Right renal pelvis (tissue), 4 donors: ENCODE data around the gene SATL1. TPM values are rescaled to one million over a fixed set of nuclear protein-coding genes. Genes with fewer than 3 reads are reported as not detected.
"Not testable (repeated sequence)": the region's sequence is repeated elsewhere in the genome, so short reads cannot be mapped to it uniquely, and the experiment has no call there.

Experiments
- DNase-seq, 4 donors: peaks; one replicate each; pipeline ENCODE4 v3.0.0-alpha.2; 2013; ENCODE audit warnings: low read depth in 4 of 4, low spot score in 3 of 4, missing footprints in 1 of 4
- polyA plus RNA-seq, 4 donors: library from polyadenylated mRNA; unstranded; fragments of 120-200 nt; gene quantifications; one replicate each; pipeline ENCODE4 v1.2.1, GENCODE V29; 2013; ENCODE audit not compliant: insufficient read length in 4 of 4

SATL1 gene, protein sequence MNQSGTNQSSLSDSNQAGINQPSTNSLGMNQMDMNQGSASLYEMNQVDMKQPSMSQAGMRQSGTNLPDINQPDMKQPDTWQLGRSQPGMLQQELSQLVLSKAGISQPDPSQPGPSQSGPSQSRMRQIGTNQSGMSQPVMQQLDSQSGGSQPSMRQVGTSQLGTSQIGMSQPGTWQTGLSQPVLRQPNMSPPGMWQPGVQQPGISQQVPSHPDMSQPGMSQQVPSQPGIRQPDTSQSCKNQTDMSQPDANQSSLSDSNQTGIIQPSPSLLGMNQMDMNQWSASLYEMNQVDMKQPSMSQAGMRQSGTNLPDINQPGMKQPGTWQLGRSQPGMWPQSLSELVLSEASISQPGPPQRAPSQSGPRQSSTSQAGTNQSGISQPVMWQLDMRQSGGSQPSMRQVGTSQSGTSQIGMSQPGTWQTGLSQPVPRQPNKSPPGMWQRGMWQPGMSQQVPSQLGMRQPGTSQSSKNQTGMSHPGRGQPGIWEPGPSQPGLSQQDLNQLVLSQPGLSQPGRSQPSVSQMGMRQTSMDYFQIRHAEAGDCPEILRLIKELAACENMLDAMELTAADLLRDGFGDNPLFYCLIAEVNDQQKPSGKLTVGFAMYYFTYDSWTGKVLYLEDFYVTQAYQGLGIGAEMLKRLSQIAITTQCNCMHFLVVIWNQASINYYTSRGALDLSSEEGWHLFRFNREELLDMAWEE
- under 1 TPM; 0.40 to 0.67 (median 0.49) TPM for polyA plus RNA-seq

DNA sequence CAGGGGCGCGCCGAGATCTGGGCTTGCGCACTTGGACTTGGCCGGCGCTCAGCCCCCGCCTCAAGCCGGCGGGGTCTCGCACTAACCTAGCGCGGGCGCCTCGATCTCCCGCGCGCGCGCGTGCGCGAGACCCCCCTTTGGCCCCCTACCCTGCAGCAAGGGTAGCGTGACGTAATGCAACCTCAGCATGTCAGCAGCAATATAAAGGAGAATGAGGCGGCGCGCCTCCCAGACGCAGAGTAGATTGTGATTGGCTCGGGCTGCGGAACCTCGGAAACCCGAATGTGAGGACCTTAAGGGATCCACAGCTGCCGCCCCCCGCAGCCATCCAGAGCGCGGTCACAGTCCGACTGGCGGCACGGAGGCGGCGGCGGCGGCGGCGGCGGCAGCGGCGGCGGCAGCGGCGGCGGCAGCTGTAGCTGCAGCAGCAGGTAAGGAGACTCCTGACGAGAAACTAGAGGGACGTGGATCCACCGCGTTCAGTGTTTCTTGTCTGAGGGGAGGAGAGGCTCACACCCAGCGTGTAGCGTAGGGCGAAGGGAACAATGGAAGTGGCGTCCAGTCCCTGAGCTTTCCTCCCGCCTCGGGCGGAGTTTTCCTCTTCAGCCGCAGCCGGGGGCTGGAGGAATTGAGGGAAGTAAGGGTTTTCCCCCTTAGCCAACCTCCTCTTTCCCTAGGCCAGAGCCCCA lies at the start of gene SATL1, which contains the start of gene ZNF711:
Gene SATL1, minus strand, starts transcription at position 19 of the 689 bp plus-strand sequence. CDS start 134,811 bp downstream, outside the sequence.
Gene ZNF711, plus strand, starts transcription at position 231 of the 689 bp plus-strand sequence. CDS start 3,582 bp downstream, outside the sequence.
- peak; percentile 68 to 77 (median 75) for DNase-seq

DNA sequence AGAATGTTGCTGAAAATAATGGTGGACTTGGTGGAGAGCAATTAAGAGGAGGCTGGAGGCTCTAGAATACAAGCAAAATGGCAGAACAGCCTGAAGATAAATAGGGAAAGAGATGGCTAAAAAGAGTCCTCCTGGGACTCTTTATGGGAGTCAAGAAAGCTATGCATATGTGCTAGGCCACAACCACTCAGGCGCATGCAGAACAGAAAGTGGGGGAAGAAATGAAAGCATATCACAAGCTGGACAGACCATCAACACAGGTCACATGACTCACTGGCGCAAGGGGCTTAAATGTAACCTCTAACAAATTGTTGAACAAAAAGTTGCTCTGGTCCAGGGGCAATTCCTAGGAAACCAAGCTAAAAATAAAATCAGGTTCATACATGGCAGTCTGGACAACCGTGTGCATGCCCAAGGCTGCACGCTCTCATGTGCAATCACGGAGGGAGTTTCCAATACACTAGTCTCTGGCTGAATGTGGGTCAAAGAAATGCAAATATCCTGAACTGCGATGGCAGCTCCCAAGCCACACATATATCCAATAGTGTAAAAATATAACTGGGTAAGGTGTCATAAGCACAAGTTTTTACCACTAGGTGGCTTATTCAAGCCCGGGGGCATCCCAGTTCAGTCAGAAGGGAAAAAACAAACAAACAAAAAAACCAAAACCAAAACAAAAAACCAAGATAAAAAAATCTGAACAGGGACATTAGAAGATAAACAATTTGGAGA lies 45.6 kb upstream of the SATL1 start:
- DNase-seq = no peak

DNA sequence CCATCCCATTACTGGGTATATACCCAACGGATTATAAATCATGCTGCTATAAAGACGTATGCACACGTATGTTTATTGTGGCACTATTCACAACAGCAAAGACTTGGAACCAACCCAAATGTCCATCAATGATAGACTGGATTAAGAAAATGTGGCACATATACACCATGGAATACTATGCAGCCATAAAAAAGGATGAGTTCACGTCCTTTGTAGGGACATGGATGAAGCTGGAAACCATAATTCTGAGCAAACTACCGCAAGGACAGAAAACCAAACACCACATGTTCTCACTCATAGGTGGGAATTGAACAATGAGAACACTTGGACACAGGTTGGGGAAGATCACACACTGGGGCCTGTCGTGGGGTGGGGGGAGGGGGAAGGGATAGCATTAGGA lies 41.7 kb upstream of the SATL1 start:
- not testable (repeated sequence) for DNase-seq

DNA sequence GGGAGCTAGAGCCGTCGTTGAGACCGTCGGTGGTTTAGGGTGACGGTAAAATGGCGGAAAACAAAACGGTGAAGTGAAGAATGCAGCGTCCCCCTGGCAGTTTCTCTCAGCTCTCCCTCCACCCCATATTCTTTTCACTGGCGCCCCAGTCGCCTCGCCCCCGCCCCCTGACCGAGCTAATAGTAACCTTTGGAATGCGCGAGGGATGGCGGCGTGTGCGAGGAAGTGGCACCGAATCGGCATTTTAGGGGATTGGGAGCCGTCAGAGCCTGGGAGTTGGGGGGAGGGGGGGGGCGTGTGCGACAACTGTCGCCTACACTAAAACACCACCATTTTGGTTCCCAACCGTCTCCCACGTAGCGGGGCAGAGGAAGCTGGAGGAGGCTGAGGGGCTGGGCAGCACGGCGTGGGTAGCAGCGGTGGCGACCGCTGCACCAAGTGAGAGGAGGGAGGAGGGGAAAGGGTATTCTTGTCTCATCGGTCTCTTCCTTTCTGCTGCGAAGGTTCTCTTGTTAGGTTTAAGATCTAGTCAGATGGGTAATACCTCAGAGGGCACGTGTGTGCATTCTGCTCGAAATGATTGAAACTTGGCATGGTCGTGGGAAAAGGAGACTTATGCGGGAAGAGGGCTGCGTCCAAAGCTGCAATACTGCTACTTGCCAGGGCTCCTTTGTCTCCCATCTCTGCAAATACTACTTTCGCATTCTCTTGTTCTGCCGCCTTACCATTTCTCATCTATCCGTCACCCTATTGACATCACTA lies 1.1 kb upstream of the SATL1 start:
- DNase-seq = peak in 3 of 4 donors; percentile 20 to 32 (median 28)

DNA sequence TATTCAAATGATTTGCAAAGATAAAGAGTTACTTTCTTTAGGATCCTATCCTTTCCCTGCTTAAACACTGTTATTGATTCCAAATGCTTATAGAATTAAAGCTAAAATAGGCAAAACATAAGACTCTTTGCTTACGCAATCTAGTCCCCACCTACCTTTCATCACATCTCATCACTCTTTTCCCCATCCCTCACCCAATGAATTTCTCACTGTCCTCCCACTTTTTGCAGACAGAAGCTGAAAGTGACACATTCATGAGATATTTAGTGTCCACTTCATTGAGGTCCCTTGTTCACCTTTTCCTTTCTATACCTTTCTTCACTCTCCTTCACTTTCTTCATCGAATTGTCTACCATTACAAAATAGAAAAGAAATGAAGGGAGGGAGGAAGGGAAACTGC lies 424 bp downstream of the SATL1 start:
- no peak for DNase-seq

DNA sequence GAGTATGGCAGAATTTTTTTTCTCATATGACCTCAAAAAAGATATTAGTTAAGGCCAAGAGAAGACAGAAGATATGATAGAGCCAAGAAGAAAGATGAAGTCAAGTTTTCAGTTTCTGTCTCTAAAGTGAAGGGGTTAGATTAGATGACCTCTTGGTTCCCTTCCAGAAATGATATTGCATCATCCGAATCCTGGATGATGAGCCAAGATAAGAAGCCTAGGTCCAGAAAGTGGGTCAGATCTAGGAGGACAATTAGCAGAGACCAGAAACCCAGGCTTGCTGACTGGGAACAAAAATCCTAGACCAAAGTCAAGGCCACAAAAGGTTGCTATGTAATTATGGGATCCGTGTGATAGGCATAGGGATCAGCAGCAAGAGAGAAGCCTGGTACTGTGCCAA lies 20.2 kb downstream of the SATL1 start:
- no peak for DNase-seq

DNA sequence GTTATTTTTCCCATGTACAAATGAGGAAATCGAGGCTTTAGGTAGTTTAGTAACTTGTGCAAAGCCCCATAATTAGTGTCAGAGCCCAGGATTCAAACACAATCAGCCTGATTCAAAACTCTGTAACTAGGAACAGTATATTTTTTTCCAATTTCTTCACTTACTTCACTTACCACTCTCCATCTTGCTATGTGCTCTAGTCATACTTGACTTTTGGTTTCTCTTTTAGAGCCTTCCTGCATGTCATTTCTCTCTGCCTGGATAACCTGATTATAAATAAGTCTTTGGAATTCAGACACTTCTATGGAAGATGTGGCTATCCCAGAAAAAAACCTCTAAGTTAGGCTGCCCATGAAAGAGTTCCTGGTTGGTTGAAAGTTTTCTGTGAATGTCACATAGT lies 22.2 kb downstream of the SATL1 start:
- no peak for DNase-seq

DNA sequence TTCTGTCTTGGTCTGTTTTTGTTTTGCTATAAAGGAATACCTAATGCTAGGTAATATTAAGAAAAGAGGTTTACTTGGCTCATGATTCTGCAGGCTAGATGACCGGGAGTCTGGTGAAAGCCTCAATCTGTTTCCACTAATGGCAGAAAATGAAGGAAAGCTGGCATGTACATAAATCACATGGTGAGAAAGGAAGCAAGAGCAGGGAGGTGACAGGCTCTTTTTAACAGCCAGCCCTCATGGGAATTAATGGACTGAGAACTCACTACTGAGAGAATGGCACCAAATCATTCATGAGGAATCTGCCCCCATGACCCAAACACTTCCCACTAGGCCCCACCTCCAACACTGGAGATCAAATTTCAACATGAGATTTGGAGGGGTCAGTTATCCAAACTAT lies 27.6 kb downstream of the SATL1 start:
- peak in 1 of 4 donors; percentile 1 for DNase-seq

DNA sequence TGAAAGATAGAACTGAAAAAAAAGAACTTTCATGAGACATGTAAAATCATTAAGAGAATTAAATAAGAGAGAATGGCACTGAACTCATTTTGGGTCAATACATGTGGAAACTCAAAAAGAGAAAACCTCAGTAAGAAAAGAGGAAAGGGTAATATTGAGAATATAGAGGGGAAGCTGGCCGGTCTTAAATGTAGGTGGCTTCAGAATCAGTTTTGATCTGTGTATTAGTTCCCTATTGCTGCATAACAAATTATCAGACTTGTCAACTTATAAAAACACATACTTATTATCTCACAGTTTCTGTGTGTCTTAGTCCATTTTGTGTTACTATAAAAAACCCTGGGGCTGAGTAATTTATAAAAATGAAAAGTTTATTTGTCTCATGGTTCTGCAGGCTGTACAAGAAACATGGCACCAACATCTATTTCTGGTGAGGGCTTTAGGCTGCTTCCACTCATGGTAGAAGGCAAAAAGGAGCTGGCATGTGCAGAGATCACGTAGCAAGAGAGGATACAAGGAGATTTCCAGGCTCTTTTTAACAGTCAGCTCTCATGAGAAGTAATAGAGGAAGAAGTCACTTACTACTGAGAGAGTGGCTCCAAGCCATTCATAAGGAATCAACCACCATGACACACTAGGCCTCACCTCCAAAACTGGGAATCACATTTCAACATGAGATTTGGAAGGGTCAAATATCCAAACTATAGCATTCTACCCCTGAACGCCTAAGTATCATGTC lies 29.6 kb downstream of the SATL1 start:
- DNase-seq = no peak

DNA sequence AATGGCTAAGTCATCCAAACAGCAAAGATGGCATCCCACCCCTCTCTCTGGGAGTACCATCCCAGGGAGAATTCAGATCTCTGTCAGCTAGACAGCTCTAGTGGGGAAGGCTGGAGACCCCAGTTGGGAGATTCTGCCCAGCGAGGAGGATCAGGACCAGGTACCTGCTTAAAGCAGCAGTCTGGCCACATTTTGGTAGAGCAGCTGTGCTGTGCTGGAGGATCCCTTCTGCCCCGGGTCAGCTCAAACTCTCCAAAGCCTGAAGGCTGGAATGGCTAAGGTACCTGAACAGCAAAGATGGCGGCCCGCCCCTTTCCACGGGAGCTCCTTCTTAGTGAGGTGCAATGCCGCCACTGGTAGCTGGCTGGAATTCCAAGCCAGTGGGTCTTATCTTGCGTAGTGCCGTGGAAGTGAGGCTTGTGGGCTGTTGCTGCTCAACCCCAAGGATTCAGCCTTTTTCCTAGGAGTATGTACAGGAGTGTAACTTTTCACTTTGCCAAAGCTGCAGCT lies 40.1 kb downstream of the SATL1 start:
- no peak for DNase-seq

DNA sequence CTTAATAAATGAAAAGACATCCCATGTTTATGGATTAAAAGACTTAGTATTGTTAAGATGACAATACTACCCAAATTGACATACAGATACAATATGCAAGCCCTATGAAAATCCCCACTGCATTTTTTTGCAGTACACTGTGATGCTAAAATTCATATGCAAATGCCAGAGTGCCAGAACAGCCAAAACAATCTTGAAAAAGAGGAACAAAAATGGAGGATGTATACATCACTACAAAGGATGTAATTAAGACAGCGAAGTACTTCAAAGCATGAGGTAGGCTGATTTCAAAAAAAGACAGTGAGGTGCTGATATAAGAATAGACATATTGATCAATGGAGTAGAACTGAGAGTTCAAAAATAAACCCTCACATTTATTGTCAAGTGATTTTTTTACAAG lies 47.3 kb downstream of the SATL1 start:
- DNase-seq = no peak

DNA sequence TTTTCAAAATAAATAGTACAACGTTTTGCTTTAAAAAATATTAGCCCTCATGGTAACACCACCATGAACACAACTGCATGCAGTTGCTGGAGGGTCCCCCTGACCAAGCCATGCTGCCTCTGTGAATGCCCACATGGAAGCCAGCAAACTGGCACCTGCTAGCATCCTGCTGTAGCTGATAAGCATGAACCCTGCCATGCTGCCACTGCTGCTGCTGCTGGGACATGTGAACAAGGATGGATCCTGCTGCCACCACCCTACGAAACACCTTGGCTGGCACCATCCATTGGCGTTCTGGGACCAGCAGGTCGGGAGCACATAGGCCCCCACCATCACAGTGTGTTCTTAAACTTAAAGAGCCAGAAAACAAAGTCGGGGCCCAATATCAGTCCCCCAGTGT lies 83.9 kb downstream of the SATL1 start:
- DNase-seq = no peak

DNA sequence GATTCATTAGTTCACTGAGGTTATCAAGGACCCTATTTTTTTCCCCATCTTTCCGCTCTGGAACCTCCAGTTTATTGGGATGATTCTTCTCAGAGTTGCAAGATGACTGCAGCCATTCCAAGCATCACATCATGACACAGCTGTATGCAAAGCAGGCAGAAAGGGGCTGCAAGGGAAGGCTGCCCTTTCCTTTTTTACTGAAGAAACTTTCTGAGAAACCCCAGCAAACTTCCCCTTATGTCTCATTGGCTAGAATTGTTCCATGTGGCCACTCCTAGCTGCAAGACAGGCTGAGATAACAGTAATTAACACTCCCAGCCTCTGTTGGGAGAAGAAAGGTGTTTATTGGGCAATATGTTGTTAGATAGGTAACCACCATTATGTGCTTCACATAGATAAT lies 102.6 kb downstream of the SATL1 start:
- DNase-seq = no peak

DNA sequence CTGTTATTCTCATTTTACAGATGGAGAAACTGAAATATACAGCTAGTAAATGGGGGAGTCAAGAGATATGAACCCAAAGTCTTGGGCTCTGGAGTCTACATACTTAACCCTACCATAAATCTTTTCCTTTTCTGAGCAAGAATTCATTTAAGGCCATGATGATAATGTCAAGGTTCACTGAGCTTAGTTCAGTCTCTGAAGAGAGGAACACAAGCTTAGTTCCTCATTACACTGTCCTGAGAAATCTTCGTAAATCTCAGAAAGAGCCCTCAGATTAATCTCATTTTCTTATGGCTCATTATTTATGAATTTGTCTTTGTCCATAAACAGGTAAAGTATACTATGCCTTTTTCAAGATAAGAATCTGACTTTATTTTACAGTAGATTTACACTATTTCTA lies 104.2 kb downstream of the SATL1 start:
- DNase-seq = no peak

DNA sequence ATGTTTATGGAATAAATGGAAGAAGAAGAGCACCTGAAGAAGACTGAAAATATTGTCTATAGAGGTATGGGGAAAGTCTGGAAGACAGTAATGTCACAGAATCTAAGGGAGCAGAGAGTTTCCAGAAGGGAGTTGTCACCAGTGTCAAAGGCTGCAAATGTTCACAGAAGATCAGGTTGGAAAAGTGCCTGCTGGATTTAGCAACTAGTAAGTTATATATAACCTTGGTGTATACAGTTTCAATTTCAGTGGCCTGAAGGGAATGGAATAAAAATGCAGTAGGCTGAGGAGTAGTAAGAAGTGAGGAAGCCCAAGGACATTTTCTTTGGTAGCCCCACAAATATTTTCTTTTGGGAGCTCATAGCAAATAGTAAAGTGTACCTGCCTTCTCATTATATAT lies 107.2 kb downstream of the SATL1 start:
- no peak for DNase-seq

DNA sequence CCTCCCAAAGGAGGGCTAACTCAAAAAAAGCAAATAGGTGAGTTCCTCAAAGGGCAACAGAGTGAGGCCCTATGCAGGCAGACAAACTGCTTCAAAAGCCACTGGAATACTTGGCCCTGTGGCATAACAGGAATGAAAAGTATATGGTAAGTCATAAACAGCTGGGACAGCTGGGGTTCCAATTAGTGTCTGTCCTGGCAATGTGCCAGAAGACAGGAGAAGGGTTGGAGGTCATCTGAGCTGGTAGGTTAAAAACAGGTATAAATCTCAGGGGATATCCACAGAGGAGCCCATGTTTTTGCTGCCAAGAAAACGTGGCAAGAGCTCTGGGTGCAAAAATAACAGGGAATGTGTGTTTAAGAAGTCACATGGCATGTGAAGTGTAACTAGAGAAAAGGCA lies 128.3 kb downstream of the SATL1 start:
- no peak for DNase-seq

DNA sequence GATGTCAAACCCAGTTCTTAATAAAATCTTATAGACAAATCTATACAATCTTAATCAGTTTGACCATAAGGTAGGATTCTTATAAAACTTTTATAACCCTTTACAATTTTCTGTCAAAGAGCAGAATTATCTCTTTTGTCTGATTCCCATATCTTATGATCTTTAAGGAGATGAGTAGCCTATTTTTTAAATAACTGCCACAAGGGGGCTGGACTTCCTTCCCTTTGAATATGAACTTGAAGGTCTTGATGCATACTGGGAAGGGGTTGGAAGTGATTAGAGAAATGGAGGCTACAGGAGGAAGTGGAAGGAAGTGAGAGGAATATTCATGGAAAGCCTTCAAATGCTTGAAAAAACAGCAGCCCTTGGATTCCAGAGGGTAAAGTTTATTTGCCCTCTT lies 128.8 kb downstream of the SATL1 start:
- no peak for DNase-seq

DNA sequence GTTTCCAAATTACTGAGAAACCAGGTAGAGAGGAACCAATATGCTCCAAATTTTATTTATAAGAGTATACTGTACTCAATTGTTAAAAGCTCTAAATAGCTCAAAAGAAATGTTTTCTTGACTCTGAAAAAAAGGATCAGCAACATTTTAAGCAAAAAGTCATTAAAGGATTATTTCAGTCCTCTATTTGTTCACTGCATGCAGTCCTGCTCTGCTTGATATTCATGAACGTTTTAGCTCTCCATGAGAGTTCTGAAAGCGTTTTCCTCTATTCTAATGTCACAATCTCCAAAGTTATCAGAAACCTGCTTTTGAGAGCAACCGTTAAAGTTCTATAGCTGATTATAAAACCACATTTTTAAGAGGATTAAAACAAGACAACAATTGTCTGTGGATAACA lies 129.4 kb downstream of the SATL1 start:
- no peak for DNase-seq

DNA sequence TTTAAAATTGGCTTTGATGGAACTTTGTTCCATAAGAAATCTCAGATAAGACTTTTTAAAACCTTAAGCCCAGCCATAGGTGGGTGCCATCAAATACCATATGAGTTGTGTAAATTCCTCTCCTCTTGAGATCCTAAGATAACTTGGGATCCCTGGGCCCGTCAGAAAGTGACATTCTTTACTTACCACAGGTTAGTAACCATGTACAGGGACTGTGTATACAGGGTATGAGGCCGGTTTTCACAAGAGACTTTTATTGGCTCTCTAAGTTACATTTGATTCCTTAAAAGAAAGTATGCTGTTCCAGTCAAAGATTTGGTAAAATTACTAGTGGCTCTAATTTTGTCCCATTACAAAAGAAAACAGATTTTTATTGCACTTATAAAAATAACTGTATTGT lies 129.8 kb downstream of the SATL1 start:
- no peak for DNase-seq
